Measurements from ENCODE around the gene ABCG5.

ABCG5 gene

DNA sequence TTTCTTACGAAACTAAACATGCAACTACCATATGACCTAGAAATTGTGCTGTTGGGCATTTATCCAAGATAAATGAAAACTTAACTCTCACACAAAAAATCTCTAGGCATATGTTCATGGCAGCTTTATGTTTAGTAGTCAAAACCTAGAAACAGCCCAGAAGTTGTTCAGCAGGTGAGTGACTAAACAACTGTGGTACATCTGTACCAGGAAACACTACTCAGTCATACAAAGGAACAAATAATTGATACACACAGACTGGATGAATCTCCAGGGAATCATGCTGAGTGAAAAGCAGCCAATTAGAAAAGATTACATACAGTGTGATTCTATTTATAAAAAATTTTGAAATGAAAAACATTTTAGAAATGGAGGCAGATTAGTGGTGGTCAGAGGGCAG is 35.5 kb downstream of the ABCG5 start:
- no peak for DNase-seq

DNA sequence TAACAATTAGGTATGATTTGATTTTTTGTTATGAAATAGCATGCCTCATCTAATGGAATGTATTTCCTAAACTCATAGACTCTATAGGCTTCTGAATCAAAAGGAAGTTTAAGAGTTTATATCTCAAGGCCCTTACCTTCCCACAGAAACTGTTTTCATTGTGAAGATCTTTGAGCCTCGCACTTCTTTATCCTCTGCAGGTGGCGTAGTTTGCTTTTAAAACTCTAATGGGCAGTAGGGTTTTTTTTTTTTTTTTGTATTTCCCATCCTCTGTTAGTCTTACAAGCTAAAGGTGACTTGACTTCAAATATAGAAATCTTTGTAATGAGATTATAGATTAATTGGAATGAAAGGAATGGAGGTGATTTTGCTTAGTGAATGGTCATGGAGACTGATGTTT is 36.5 kb downstream of the ABCG5 start:
- no peak for DNase-seq

DNA sequence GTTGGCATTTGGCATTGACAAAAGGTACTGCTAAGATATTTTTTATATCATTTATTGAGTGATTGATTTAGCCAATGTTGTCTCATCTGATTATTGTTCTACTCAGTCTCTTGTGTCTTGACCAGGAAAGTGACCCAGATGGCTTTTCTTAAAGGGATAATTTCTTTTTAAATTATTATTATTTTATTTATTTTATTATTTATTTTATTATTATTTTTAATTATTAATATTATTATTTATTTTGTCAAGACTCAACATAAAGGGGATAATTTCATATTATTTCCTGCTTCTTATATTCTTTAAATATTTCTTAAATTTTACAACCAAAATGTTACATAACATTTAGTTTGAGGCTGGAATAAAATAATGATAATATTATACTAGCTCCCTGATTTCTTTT is 37.7 kb downstream of the ABCG5 start:
- DNase-seq, result no peak

DNA sequence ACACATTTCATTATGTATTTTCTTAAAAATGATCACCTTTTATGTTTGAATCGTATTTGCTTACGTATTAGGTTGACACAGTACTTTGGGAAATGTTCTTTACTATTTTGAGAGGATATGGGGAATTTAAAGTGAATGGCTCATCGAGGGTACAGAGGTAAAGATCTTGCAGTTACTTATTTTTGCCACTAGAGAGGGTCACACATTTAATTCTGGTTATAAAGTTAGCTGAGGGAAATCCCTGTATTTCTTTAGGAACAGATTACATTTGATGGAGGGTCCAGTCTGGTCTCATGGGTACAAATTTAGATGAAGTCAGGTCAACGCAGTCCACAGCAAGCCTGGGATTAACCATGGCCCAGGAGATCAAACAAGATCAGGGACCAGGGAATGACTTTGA is 40.3 kb downstream of the ABCG5 start:
- no peak for DNase-seq

DNA sequence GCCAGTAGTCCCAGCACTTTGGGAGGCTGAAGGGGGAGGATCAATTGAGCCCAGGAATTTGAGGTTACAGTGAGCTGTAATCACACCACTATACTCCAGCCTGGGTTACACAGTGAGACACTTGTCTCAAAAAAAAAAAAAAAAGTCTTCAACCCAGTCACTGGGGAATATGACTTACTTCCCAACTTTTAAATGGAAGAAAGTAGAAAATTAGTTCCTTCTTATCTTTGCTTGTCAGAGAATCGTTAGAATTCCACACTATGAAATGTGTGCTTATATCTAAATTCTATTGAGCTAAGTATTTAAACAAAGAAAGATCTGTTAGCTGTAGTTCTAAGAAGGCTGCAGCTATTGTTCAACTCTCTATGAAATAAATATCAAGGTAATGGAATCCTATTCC is 42.4 kb downstream of the ABCG5 start:
- no peak for DNase-seq

DNA sequence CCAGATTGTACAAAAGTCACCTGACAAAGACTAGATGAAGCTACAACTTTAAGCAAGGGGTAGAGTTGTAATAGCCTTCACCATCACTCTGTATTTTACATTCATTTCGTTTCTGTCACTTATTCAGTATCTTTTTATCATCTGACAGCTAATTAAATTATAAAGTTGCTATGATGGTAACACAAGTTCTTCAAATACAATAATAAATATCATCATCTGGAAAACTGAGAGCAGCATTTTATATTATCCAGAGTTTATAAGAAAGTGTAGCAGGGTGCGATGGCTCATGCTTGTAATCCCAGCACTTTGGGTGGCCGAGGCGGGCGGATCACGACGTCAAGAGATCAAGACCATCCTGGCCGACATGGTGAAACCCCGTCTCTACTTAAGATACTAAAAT is 43.7 kb downstream of the ABCG5 start:
- no peak for DNase-seq

DNA sequence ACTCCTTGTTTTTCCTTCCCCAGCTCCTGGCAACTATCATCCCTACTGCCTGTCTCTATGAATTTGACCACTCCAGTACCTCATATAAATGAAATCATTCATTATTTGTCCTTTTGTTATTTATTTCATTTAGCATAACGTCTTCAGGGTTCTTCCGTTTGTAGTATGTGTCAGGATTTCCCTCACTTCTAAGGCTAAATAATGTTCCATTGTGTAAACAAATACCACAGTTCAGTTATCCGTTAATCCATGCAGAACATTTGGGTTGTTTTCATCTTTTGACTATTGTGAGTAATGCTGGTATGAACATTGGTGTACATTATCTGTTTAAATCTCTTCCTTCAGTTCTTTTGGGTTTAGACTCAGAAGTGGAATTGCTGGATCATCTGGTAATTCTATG is 46.0 kb downstream of the ABCG5 start:
- no peak for DNase-seq

DNA sequence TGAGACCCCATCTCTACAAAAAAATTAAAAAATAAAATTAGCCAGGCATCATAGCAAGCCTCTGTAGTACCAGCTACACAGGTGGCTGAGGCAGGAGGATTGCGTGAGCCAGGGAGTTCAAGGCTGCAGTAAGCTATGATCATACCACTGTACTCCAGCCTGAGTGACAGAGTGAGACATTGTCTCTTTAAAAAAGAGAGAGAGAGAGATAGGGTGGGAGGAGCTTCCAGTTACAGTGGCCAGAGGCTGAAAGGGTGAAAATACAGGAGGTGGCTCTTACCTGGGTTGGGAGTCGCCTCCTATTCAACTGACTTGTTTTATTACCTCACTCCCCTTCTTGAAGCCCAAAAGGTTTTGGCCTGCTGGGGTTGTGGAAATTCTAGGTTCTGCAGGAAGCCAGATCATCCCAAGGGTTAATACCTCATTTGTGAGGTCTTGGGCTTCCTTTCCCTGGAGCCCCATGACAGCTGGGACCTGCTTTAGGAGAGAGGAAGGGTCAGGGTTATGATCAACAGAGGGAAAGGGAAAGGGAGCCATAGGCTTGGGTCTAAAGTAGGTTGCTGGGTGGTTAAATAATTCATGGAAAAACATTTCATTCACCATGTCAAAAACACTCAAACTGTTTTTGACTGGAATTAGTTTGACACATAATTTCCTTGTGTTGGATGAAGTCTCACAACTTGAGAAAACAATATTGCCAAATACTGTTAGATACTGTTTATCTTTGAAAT is 47.4 kb downstream of the ABCG5 start:
- DNase-seq, result no peak

DNA sequence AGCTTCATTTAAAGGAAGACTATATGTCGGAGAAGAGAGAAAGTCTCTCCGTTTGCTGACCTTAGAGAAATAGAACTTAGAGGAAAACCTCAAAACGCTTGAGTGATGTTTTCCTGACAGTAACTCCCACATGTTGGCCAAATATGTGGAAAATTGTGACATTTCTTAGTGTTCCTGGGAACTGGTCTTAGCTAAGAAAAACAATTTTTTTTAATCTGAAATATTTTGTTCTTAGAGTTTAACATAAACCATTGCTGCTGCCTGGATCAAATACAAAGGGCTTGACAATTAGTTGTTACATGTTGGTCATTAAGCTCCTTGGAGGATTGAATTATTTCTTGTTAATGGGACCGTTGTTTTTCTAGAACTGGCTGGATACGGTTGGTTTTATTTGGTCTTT is 48.5 kb downstream of the ABCG5 start:
- DNase-seq, result no peak

DNA sequence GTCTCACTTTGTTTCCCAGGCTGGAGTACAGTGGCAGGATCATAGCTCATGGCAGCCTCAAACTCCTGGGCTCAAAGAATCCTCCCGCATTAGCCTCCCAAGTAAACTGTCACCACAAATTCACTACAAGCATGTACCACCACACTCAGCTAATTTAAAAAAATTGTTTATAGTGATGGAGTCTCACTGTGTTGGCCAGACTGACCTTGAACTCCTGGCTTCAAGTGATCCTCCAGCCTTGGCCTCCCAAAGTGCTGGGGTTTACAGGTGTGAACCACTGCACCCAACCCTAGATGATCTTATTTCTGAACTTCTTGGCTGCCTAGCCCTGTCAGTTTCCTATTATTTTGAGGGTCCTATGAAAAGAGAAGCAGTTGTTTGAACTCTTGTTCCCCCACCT is 50.0 kb downstream of the ABCG5 start:
- DNase-seq, result no peak

DNA sequence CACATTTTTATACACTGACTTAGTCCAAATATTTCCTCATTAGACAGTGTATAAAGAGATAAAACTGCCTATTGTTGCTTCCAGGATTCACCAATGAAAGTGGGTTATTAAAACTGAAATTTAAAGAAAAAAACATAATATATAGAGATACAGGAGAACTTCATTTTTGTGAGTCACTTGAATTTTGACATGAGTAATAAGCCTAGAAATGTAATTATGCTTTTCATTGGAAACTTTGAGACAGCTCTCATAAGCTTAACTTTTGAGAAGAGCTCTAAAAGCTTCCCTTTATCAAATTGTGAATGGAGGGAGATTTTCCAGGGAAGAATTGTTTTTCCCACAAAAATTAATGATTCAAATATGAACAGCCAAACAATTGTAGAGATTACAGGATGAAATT is 50.7 kb downstream of the ABCG5 start:
- DNase-seq, result no peak

DNA sequence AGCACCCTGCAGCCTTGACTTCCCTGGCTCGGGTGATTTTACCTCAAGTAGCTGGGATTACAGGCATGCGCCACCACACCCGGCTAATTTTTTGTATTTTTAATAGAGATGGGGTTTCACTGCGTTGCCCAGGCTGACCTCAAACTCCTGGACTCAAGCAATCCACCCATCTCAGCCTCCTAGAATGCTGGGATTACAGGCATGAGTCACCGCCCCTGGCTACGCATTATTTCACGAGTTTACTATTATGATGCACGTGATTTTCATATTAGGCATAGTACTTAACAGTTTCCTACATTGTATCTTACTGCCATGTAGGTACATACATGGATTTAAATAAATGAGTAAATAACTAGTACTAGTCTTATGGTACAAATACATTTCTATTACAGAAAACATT is 60.4 kb downstream of the ABCG5 start:
- DNase-seq, result no peak

DNA sequence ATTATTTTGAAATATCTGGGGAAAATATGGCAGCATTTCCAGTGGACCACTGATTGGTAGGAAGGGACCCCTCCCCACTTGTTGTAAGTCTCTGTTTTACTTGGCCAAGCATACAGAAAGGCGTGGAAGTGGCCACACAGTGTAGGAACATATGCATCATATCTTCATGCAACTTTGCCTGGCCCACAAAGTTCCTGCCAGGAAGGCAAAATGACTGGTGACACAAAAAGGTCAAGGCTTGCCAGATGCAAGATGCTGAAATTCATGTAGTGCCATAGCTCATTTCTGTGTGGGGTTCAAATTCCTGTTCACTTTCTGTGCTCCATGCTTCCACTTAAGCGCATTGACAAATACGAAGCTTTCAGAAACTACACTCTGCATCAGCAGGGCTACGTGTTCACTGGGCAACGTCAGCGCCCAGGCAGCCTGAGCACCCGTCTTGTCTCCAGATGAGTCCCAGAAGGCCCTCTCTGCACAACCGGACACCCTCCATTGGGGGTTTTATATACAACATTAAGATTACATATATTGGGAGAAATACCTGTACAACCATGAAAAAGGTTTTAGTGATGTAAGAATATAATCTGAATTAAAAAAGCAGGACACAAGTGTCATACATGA is 61.2 kb downstream of the ABCG5 start:
- DNase-seq, result no peak

DNA sequence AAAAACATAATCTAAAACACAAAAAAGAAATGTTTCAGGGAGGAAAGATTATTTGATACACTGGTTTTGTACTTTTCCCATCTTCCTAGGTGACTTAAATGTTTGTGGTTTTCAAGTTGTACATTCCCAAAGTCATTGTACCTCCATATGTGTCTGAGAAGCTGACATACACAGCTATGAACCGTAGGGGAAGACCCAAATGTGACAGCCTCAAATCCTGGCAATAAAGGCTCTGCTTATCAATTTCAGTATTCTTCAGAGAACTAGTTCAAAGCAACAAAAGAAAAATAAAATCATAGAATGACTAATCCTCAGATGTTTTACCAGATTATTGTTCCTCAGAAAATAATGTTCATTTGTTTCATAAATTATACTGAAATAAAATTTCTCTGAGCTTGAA is 62.3 kb downstream of the ABCG5 start:
- DNase-seq, result no peak

DNA sequence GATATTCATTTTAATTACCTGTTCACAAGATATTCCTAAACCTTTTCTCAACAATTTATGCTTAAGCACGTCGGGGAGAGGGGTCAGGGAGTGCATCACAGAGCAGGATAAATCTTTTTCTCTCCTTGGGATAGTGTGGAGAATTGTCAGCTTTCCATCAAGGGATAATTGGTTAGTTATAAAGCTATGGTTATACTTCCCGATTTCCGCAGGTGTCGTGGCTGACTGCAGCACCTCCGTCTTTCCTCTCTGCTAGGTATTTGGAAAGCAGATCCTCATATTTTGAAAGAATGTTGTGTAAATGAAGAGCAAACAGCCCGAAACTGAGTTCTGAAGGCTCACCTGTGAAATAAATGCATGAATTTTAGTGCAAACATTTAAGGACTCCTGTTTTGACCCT is 64.0 kb downstream of the ABCG5 start:
- DNase-seq, result no peak

DNA sequence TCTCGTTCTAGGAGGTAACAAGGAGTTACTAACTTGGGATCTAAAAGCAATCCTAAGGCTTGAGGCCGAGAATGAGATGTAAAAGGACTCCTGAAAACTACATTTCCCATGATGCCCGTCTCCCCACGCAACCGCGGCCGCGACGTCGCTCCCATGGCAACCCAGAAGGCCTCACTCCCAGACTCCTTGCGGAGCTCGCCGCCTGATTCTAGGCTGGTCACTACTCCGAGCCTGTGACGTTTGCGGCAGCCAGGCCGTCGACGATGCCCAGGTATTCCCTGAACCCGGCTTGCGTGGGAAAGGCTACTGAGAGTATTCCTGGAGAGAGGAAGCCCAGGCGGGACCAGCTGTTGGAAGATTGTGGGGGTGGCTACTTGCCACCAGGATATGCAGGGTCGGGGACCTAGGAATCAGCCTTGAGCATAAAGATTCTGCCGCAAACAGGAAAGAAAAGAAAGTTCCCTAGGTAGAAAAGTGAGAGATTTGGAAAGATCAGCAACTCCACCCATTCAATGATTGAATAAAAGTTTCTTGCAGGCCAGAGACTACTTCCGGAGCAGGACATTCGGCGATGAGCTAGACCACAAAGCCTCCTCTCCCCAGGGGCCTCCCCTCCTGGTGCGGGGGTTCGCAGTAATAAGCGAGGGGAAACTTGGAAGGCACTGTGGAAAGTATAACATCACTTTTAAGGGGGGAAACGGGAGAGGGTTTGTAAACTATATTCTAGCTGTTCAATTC is 64.6 kb downstream of the ABCG5 start, which contains the start of gene DYNC2LI1:
TSS of gene DYNC2LI1 (plus strand) at position 164 of the 738 bp plus-strand sequence. CDS start at position 264, 100 bp downstream.
- peak; percentile 90 for DNase-seq

DNA sequence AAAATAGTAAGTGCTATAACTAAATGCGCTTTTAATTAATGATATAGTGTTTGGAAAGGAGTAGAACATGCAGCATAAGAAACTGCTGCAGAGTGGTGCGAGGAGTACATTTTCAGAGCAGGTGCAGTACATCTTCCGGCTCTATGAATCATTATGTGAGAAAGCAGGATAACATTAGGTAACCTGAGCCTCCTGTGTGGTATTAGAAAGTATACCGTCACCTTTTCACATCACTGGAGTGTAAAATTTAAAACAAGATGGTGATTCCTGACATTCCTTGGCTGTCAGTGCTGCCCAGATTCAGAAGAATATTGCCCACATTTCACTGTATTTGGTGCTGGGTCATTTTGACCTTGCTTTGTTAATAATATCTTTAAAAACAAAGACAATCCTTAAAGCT is 72.6 kb downstream of the ABCG5 start:
- DNase-seq, result no peak

DNA sequence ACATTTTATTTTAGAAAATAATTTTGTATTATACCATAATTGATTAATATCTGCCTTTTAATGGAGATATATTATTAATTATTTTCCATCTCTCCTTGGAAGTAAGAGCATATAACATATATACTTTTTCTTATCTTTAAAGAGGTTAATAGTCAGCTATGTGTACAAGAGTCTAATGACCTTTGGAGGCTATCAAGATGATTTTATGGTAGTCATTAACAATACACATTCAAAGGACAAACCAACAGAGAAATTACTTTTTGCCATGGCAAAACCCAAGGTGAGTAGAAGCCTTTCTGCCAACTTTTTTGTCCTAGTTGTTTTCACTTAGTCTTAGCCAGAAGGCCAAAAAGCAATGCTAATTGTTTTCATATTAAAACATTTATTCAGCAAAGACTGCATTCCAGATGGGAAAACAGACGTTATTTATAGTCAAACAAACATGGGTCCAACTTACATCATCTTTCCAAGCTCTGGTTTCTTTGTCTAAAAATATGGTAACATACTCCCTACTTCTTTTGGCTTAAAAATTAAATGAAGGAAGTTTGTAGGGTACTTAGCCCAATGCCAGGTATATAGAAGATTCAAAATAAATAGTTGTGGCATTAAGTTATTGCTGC is 74.4 kb downstream of the ABCG5 start:
- DNase-seq, result no peak

DNA sequence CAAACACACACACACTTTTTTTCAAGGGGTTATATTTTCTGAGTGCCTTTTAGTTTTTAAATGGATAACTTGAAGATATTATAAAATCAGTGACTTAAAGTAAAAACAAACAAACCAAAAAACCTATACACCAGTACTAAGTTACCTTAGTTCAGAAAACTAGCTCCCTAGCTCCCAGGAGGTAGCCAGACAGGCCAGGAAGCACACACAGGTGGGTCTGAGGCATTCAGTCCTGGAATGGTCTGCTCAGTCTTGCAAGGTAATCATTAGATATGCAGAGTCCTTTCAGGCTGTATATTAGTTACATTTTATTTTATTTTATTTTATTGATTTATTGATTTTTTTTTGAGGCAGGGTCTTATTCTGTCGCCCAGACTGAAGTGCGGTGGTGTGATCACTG is 75.5 kb downstream of the ABCG5 start:
- no peak for DNase-seq

Data from inflammatory macrophage treated with lipopolysaccharide for 4 hours (primary cell).